SK-N-SH treated with all-trans-retinoic acid at 6 μM for 48 hours (cell line): ENCODE data around the gene PLD5.
"Not testable (repeated sequence)": the region's sequence is repeated elsewhere in the genome, so short reads cannot be mapped to it uniquely, and the experiment has no call there.

Experiments used
- CREB5 ChIP-seq: fragments of 250-450 bp; sonication (Bioruptor Pico); IDR thresholded peaks from 2 replicates; pipeline ENCODE4 v1.5.1; 2020; ENCODE audit warnings: low read depth, mild to moderate bottlenecking, moderate library complexity
- ISL1 ChIP-seq: fragments of 250-450 bp; sonication (Bioruptor Pico); IDR thresholded peaks from 2 replicates; pipeline ENCODE4 v2.1.2; 2022; ENCODE audit warnings: mild to moderate bottlenecking, moderate library complexity
- OSR1 ChIP-seq: fragments of 250-450 bp; sonication (Bioruptor Pico); IDR thresholded peaks from 2 replicates; pipeline ENCODE4 v1.8.0; 2022; ENCODE audit warnings: moderate library complexity, mild to moderate bottlenecking, inconsistent platforms
- TOX ChIP-seq: fragments of 250-450 bp; sonication (Bioruptor Pico); IDR thresholded peaks from 2 replicates; pipeline ENCODE4 v1.8.0; 2021; ENCODE audit warnings: mild to moderate bottlenecking, moderate library complexity, borderline replicate concordance
- ZNF565 ChIP-seq: fragments of 450-650 bp; formaldehyde crosslinking; conservative IDR thresholded peaks from 2 replicates; pipeline ENCODE4 v1.5.0; 2020; ENCODE audit warnings: low read depth, mild to moderate bottlenecking, moderate library complexity
- ZNF70 ChIP-seq: fragments of 450-650 bp; formaldehyde crosslinking; IDR thresholded peaks from 2 replicates; pipeline ENCODE4 v1.5.0; 2020; ENCODE audit warnings: mild to moderate bottlenecking, moderate library complexity

- TF ChIP-seq ZNF70; TOX (CRISPR knock-in tag); CREB5 (CRISPR knock-in tag); OSR1 (CRISPR knock-in tag); ISL1; ZNF565: not testable (repeated sequence)
Measured at GRCh38 chr1:242321981-242322380, 202.5 kb downstream of the PLD5 start.
